H9 (cell line): ENCODE data around the gene FAHD1. TPM values are rescaled to one million over a fixed set of nuclear protein-coding genes. Genes with fewer than 3 reads are reported as not detected.

ENCODE experiments used
- DNase-seq: peaks from one replicate; pipeline ENCODE4 v3.0.0-alpha.2; 2017
- H2AFZ ChIP-seq: one replicate; pipeline ENCODE4 v1.6.1; 2013; ENCODE audit warnings: mild to moderate bottlenecking, low read length, control low read depth, moderate library complexity
- H2AK5ac ChIP-seq: 2 replicates; pipeline ENCODE4 v1.6.1; 2013; ENCODE audit warnings: low read length, control low read depth, mixed read lengths; ENCODE audit not compliant: insufficient read length
- H2BK120ac ChIP-seq: one replicate; pipeline ENCODE4 v1.6.1; 2013; ENCODE audit warnings: low read depth, mild to moderate bottlenecking, low read length, control low read depth, inconsistent platforms; ENCODE audit not compliant: poor library complexity, severe bottlenecking
- H2BK12ac ChIP-seq: 2 replicates; pipeline ENCODE4 v1.6.1; 2013; ENCODE audit warnings: low read length, control low read depth, mixed read lengths, low read depth; ENCODE audit not compliant: insufficient read length
- H2BK15ac ChIP-seq: 2 replicates; pipeline ENCODE4 v1.6.1; 2013; ENCODE audit warnings: low read depth, low read length, control low read depth
- H2BK20ac ChIP-seq: one replicate; pipeline ENCODE4 v1.6.1; 2013; ENCODE audit warnings: low read depth, mild to moderate bottlenecking, low read length, control low read depth, inconsistent platforms; ENCODE audit not compliant: poor library complexity, severe bottlenecking
- H2BK5ac ChIP-seq: 2 replicates; pipeline ENCODE4 v1.6.1; 2013; ENCODE audit warnings: low read length, control low read depth, mixed read lengths; ENCODE audit not compliant: insufficient read length
- H3K14ac ChIP-seq: 2 replicates; pipeline ENCODE4 v1.6.1; 2013; ENCODE audit warnings: low read length, control low read depth; ENCODE audit not compliant: insufficient read depth
- H3K18ac ChIP-seq: 2 replicates; pipeline ENCODE4 v1.6.1; 2013; ENCODE audit warnings: low read depth, mild to moderate bottlenecking, mixed read lengths, low read length, control low read depth; ENCODE audit not compliant: insufficient read length
- H3K23ac ChIP-seq: 2 replicates; pipeline ENCODE4 v1.6.1; 2013; ENCODE audit warnings: low read length, control low read depth, mixed read lengths, low read depth; ENCODE audit not compliant: insufficient read length
- H3K23me2 ChIP-seq: 2 replicates; pipeline ENCODE4 v1.6.1; 2013; ENCODE audit warnings: low read depth, mild to moderate bottlenecking, mixed read lengths, low read length, control low read depth; ENCODE audit not compliant: insufficient read length, poor library complexity, severe bottlenecking
- H3K27ac ChIP-seq: 2 replicates; pipeline ENCODE4 v1.5.1; 2013; ENCODE audit warnings: low read length, control low read depth, mixed read lengths, low read depth; ENCODE audit not compliant: insufficient read length
- H3K27me3 ChIP-seq: 2 replicates; pipeline ENCODE4 v1.6.1; 2013; ENCODE audit warnings: low read length, control low read depth, inconsistent platforms; ENCODE audit not compliant: insufficient read depth
- H3K4ac ChIP-seq: 2 replicates; pipeline ENCODE4 v1.6.1; 2013; ENCODE audit warnings: low read depth, mild to moderate bottlenecking, control low read depth, inconsistent platforms, low read length, moderate library complexity
- H3K4me1 ChIP-seq: 2 replicates; pipeline ENCODE4 v1.6.1; 2013; ENCODE audit warnings: low read length, control low read depth, inconsistent platforms; ENCODE audit not compliant: insufficient read depth
- H3K4me2 ChIP-seq: 2 replicates; pipeline ENCODE4 v1.6.1; 2013; ENCODE audit warnings: low read length, control low read depth, mixed read lengths; ENCODE audit not compliant: insufficient read length, insufficient read depth
- H3K56ac ChIP-seq: 2 replicates; pipeline ENCODE4 v1.6.1; 2013; ENCODE audit warnings: low read depth, mild to moderate bottlenecking, mixed read lengths, low read length, control low read depth; ENCODE audit not compliant: insufficient read length
- H3K79me1 ChIP-seq: 2 replicates; pipeline ENCODE4 v1.6.1; 2013; ENCODE audit warnings: low read depth, mild to moderate bottlenecking, moderate library complexity, low read length, control low read depth, inconsistent platforms; ENCODE audit not compliant: insufficient read depth, poor library complexity, severe bottlenecking
- H3K79me2 ChIP-seq: 2 replicates; pipeline ENCODE4 v1.6.1; 2013; ENCODE audit warnings: low read length, control low read depth, inconsistent platforms; ENCODE audit not compliant: insufficient read depth
- H3K9ac ChIP-seq: 2 replicates; pipeline ENCODE4 v1.6.1; 2013; ENCODE audit warnings: low read length, control low read depth, mixed read lengths; ENCODE audit not compliant: insufficient read length; ENCODE audit errors: extremely low read depth
- H3K9me3 ChIP-seq: one replicate; pipeline ENCODE4 v1.6.1; 2013; ENCODE audit warnings: low read depth, low read length, inconsistent platforms; ENCODE audit not compliant: control insufficient read depth
- H3T11ph ChIP-seq: one replicate; pipeline ENCODE4 v1.6.1; 2013; ENCODE audit warnings: mild to moderate bottlenecking, low read length, control low read depth, inconsistent platforms
- H4K20me1 ChIP-seq: one replicate; pipeline ENCODE4 v1.6.1; 2013; ENCODE audit not compliant: control insufficient read depth, insufficient read length, insufficient read depth
- H4K5ac ChIP-seq: 2 replicates; pipeline ENCODE4 v1.6.1; 2013; ENCODE audit warnings: low read depth, mild to moderate bottlenecking, mixed read lengths, low read length, control low read depth; ENCODE audit not compliant: insufficient read length
- H4K8ac ChIP-seq: replicated peaks from 2 replicates; pipeline ENCODE4 v1.6.1; 2013; ENCODE audit warnings: low read length, control low read depth, mixed read lengths, low read depth; ENCODE audit not compliant: insufficient read length
- H4K91ac ChIP-seq: 2 replicates; pipeline ENCODE4 v1.6.1; 2013; ENCODE audit warnings: low read depth, mild to moderate bottlenecking, moderate library complexity, mixed read lengths, low read length, control low read depth; ENCODE audit not compliant: insufficient read length
- H3K27ac Mint-ChIP-seq, 3 experiments: 2 replicates in 2 of 3; 3 replicates in 1 of 3; pipeline ENCODE4 v1.8.0; 2020 to 2021; ENCODE audit warnings: mixed read lengths in 3 of 3, mild to moderate bottlenecking in 1 of 3, moderate library complexity in 1 of 3
- H3K27me3 Mint-ChIP-seq: 2 replicates; pipeline ENCODE4 v1.8.0; 2021; ENCODE audit warnings: low read depth, mild to moderate bottlenecking, moderate library complexity, mixed read lengths
- H3K36me3 Mint-ChIP-seq, 3 experiments: 2 replicates in 2 of 3; 3 replicates in 1 of 3; pipeline ENCODE4 v1.8.0; 2020 to 2021; ENCODE audit warnings: low read depth in 3 of 3, mixed read lengths in 3 of 3; ENCODE audit not compliant: insufficient read depth in 1 of 3
- H3K4me1 Mint-ChIP-seq, 2 experiments: 2 replicates each; pipeline ENCODE4 v1.8.0; 2020; ENCODE audit warnings: mixed read lengths in 2 of 2
- H3K4me3 Mint-ChIP-seq, 2 experiments: 2 replicates in 1 of 2; 3 replicates in 1 of 2; pipeline ENCODE4 v1.8.0; 2020 to 2021; ENCODE audit warnings: mild to moderate bottlenecking in 2 of 2, mixed read lengths in 2 of 2, moderate library complexity in 1 of 2
- H3K9me3 Mint-ChIP-seq, 2 experiments: 2 replicates in 1 of 2; 3 replicates in 1 of 2; pipeline ENCODE4 v1.8.0; 2020; ENCODE audit warnings: mild to moderate bottlenecking in 2 of 2, mixed read lengths in 2 of 2, moderate library complexity in 1 of 2
- CTCF ChIP-seq: fragments of 200-600 bp; sonication (generic); conservative IDR thresholded peaks from 3 replicates; pipeline ENCODE4 v1.8.0; 2021; ENCODE audit warnings: antibody characterized with exemption, mild to moderate bottlenecking
- WGBS: extraction: QIAGEN DNeasy Blood & Tissue Kit; methylation state at CpG from one replicate; pipeline ENCODE4 v1.1.7; 2013; ENCODE audit warnings: missing lambda C conversion rate, low lambda C conversion rate, mixed read lengths; ENCODE audit not compliant: insufficient read length; ENCODE audit errors: extremely low coverage; 5-methylcytosine and 5-hydroxymethylcytosine counted together
- total RNA-seq: library from RNA; stranded (reverse); gene quantifications from 2 replicates; pipeline ENCODE4 v1.2.1, GENCODE V29; 2021

Gene FAHD1
- total RNA-seq, 1 experiment from 2014 or later, result 16.2 TPM

- Histone ChIP-seq H3K56ac (no peak overlapping the region), H3K23me2 (no peaks in the 10 kb centered on the region), H2BK5ac (no peak overlapping the region), H2BK12ac (no peak overlapping the region), H4K20me1 (no peaks in the 10 kb centered on the region), H3K27ac (no peak overlapping the region), H3K79me1 (no peaks in the 10 kb centered on the region), H2BK20ac (no peak overlapping the region), H2AFZ (no peak overlapping the region), H3K4ac (no peak overlapping the region), H3K4me2 (no peak overlapping the region), H2BK15ac (no peak overlapping the region), H4K8ac (no peak overlapping the region), H3K18ac (no peak overlapping the region), H3K23ac (no peak overlapping the region), H3K9ac (no peak overlapping the region), H4K5ac (no peak overlapping the region), H3K4me1 (no peaks in the 10 kb centered on the region), H3T11ph (no peak overlapping the region), H3K79me2 (no peaks in the 10 kb centered on the region), H3K27me3 (no peaks in the 10 kb centered on the region), H2BK120ac (no peak overlapping the region), H4K91ac (no peak overlapping the region), H3K14ac (no peak overlapping the region), H2AK5ac (no peak overlapping the region), H3K9me3 (no peaks in the 10 kb centered on the region)
- peaks cover 67% of the 10 kb centered on the region for H3K27me3 Mint-ChIP-seq
- H3K36me3 Mint-ChIP-seq, result peaks cover 0 to 2% (median 0%) of the 10 kb centered on the region in 3 experiments; a peak in 1 of 7 replicates
- H3K4me3 Mint-ChIP-seq, result no peak overlapping the region
- WGBS, result no CpG with 5 or more reads among the region's 5 CpGs
- no peak for TF ChIP-seq CTCF
- no peak for DNase-seq
- no peaks in the 10 kb centered on the region for H3K9me3 Mint-ChIP-seq
- H3K27ac Mint-ChIP-seq, result no peak overlapping the region
- no peaks in the 10 kb centered on the region for H3K4me1 Mint-ChIP-seq
Measured at GRCh38 chr16:1861730-1862129, 34.7 kb downstream of the FAHD1 start.
